Activated naive CD4-positive, alpha-beta T cell treated with anti-CD3 and anti-CD28 coated beads for 36 hours (primary cell): ENCODE results near the gene ARL10. TPM values are rescaled to one million over a fixed set of nuclear protein-coding genes. Genes with fewer than 3 reads are reported as not detected.

Experiments used
- CTCF ChIA-PET: fragments of 350-600 bp; sonication (Branson Sonifier 250); formaldehyde crosslinking; loops from one replicate; lab custom pipeline; 2021; ENCODE audit warnings: antibody characterized with exemption; lab: Charles Lee
- DNase-seq: peaks from one replicate; pipeline ENCODE4 v3.0.0-alpha.2; 2020
- H3K27ac Mint-ChIP-seq: one replicate; pipeline ENCODE4 v1.8.0; 2021; ENCODE audit warnings: mild to moderate bottlenecking, mixed read lengths
- H3K27me3 Mint-ChIP-seq: one replicate; pipeline ENCODE4 v1.8.0; 2021; ENCODE audit warnings: low read depth, mixed read lengths
- H3K36me3 Mint-ChIP-seq: one replicate; pipeline ENCODE4 v1.8.0; 2021; ENCODE audit warnings: low read depth, mixed read lengths
- H3K4me1 Mint-ChIP-seq: one replicate; pipeline ENCODE4 v1.8.0; 2021; ENCODE audit warnings: low read depth, mixed read lengths
- H3K4me3 Mint-ChIP-seq: one replicate; pipeline ENCODE4 v1.8.0; 2021; ENCODE audit warnings: mild to moderate bottlenecking, moderate library complexity, mixed read lengths
- H3K9me3 Mint-ChIP-seq: one replicate; pipeline ENCODE4 v1.8.0; 2021; ENCODE audit warnings: mixed read lengths
- intact Hi-C: fragments of 100-400 bp; cut with micrococcal nuclease; formaldehyde crosslinking; loops from one replicate; pipeline ENCODE4 v1.15.1; 2023
- total RNA-seq, 2 experiments: library from RNA; stranded (reverse); gene quantifications; one replicate each; pipeline ENCODE4 v1.2.3, GENCODE V29; 2021

The ARL10 gene
- total RNA-seq, 2 experiments from 2014 or later = 3.9 to 5.1 TPM

GRCh38 chr5:176410486-176411180 lies 45.3 kb downstream of the ARL10 start:
- peaks cover 35% of the 10 kb centered on the region for H3K4me1 Mint-ChIP-seq
- no peak overlapping the region for H3K4me3 Mint-ChIP-seq
- intact Hi-C loops = no loop called here
- peaks cover 9% of the 10 kb centered on the region for H3K36me3 Mint-ChIP-seq
- H3K27ac Mint-ChIP-seq = no peak overlapping the region
- H3K9me3 Mint-ChIP-seq = no peaks in the 10 kb centered on the region
- CTCF ChIA-PET = no interaction called here
- H3K27me3 Mint-ChIP-seq = no peaks in the 10 kb centered on the region
- DNase-seq = no peak

- Mint-ChIP-seq H3K9me3 (no peaks in the 10 kb centered on the region), H3K36me3 (peaks cover 3% of the 10 kb centered on the region), H3K27me3 (no peaks in the 10 kb centered on the region), H3K4me3 (no peak overlapping the region), H3K4me1 (peaks cover 43% of the 10 kb centered on the region), H3K27ac (no peak overlapping the region)
- DNase-seq = no peak
- intact Hi-C loops = no loop called here
- CTCF ChIA-PET = interaction anchor here (1.4 kb wide), 1 partner anchor 123 kb away, joined by 3 read pairs; no protein-coding TSS in a partner anchor
Observed at GRCh38 chr5:176412517-176413254, 47.4 kb downstream of the ARL10 start.

GRCh38 chr5:176413255-176413565 lies 47.9 kb downstream of the ARL10 start:
- Mint-ChIP-seq H3K27ac (no peak overlapping the region), H3K4me3 (no peak overlapping the region), H3K9me3 (no peaks in the 10 kb centered on the region), H3K4me1 (peaks cover 43% of the 10 kb centered on the region), H3K36me3 (no peaks in the 10 kb centered on the region), H3K27me3 (no peaks in the 10 kb centered on the region)
- DNase-seq = no peak
- intact Hi-C loops = no loop called here
- CTCF ChIA-PET = interaction anchor here (1.4 kb wide), 1 partner anchor 122 kb away, joined by 3 read pairs; no protein-coding TSS in a partner anchor

GRCh38 chr5:176413709-176414191 lies 48.5 kb downstream of the ARL10 start:
- intact Hi-C loops = loop anchor here (2.0 kb wide), 2 partner anchors 53 to 205 kb away; partner anchors contain the start of gene KIAA1191
- H3K9me3 Mint-ChIP-seq = no peaks in the 10 kb centered on the region
- H3K27ac Mint-ChIP-seq = no peak overlapping the region
- peaks cover 43% of the 10 kb centered on the region for H3K4me1 Mint-ChIP-seq
- CTCF ChIA-PET = interaction anchor here (1.4 kb wide), 1 partner anchor 122 kb away, joined by 3 read pairs; no protein-coding TSS in a partner anchor
- no peaks in the 10 kb centered on the region for H3K36me3 Mint-ChIP-seq
- DNase-seq = no peak
- H3K27me3 Mint-ChIP-seq = no peaks in the 10 kb centered on the region
- no peak overlapping the region for H3K4me3 Mint-ChIP-seq

- Mint-ChIP-seq H3K27me3 (no peaks in the 10 kb centered on the region), H3K27ac (no peak overlapping the region), H3K36me3 (no peaks in the 10 kb centered on the region), H3K4me3 (peak overlapping the region; percentile 60), H3K9me3 (no peaks in the 10 kb centered on the region), H3K4me1 (peaks cover 43% of the 10 kb centered on the region)
- CTCF ChIA-PET = no interaction called here
- intact Hi-C loops = loop anchor here (2.0 kb wide), 2 partner anchors 54 to 204 kb away; partner anchors contain the start of gene KIAA1191
- DNase-seq = no peak
Observed at GRCh38 chr5:176414704-176415103, 49.4 kb downstream of the ARL10 start.

GRCh38 chr5:176415240-176415951 lies 50.1 kb downstream of the ARL10 start:
- CTCF ChIA-PET = interaction anchor here (0.7 to 3.6 kb wide), 9 partner anchors 27 to 182 kb away, joined by 3 to 21 read pairs (median 3); partner anchors contain the start of gene FAF2
- Mint-ChIP-seq H3K4me1 (peaks cover 43% of the 10 kb centered on the region), H3K4me3 (peak overlapping the region; percentile 74), H3K9me3 (no peaks in the 10 kb centered on the region), H3K36me3 (no peaks in the 10 kb centered on the region), H3K27me3 (no peaks in the 10 kb centered on the region), H3K27ac (peak overlapping the region; percentile 74)
- intact Hi-C loops = loop anchor here (2.0 kb wide), 2 partner anchors 55 to 203 kb away; partner anchors contain the start of gene KIAA1191
- DNase-seq = no peak

- no peaks in the 10 kb centered on the region for H3K36me3 Mint-ChIP-seq
- peak within 1 kb of the TSS; percentile 74 for H3K27ac Mint-ChIP-seq
- peak within 1 kb of the TSS; percentile 74 for H3K4me3 Mint-ChIP-seq
- H3K27me3 Mint-ChIP-seq = no peaks in the 10 kb centered on the region
- DNase-seq = peak; percentile 90
- intact Hi-C loops = loop anchor here (1.0 to 2.0 kb wide), 9 partner anchors 27 to 231 kb away; partner anchors contain the start of genes FAF2, KIAA1191 and TSPAN17
- peaks cover 38% of the 10 kb centered on the region for H3K4me1 Mint-ChIP-seq
- peaks cover 2% of the 10 kb centered on the region for H3K9me3 Mint-ChIP-seq
- CTCF ChIA-PET = interaction anchor here (0.5 to 3.6 kb wide), 22 partner anchors 9 to 591 kb away, joined by 3 to 21 read pairs (median 3); partner anchors contain the start of gene FAF2
Observed at GRCh38 chr5:176415952-176416924, 51.0 kb downstream of the ARL10 start, which contains the start of gene CLTB. Gene CLTB (minus strand): TSS chr5:176416539. CDS start chr5:176416363, 176 bp downstream.

- Mint-ChIP-seq H3K27me3 (no peaks in the 10 kb centered on the region), H3K4me3 (peak overlapping the region; percentile 52), H3K36me3 (no peaks in the 10 kb centered on the region), H3K9me3 (peaks cover 3% of the 10 kb centered on the region), H3K4me1 (peaks cover 34% of the 10 kb centered on the region), H3K27ac (no peak overlapping the region)
- intact Hi-C loops = loop anchor here (1.0 to 2.0 kb wide), 7 partner anchors 28 to 230 kb away; partner anchors contain the start of genes FAF2 and TSPAN17
- CTCF ChIA-PET = interaction anchor here (0.5 to 3.6 kb wide), 15 partner anchors 10 to 592 kb away, joined by 3 to 21 read pairs (median 4); partner anchors contain the start of gene FAF2
- no peak for DNase-seq
Observed at GRCh38 chr5:176416965-176417364, 51.7 kb downstream of the ARL10 start.

GRCh38 chr5:176418251-176418650 lies 53.0 kb downstream of the ARL10 start:
- no peak overlapping the region for H3K4me3 Mint-ChIP-seq
- H3K27ac Mint-ChIP-seq = no peak overlapping the region
- H3K27me3 Mint-ChIP-seq = no peaks in the 10 kb centered on the region
- peaks cover 3% of the 10 kb centered on the region for H3K9me3 Mint-ChIP-seq
- intact Hi-C loops = loop anchor here (1.0 kb wide), 1 partner anchor 20 kb away; no protein-coding TSS in a partner anchor
- peaks cover 29% of the 10 kb centered on the region for H3K4me1 Mint-ChIP-seq
- CTCF ChIA-PET = interaction anchor here (1.0 to 3.6 kb wide), 4 partner anchors 30 to 178 kb away, joined by 3 to 21 read pairs (median 13); partner anchors contain the start of gene FAF2
- H3K36me3 Mint-ChIP-seq = no peaks in the 10 kb centered on the region
- DNase-seq = no peak

GRCh38 chr5:176420086-176420485 lies 54.8 kb downstream of the ARL10 start:
- intact Hi-C loops = no loop called here
- Mint-ChIP-seq H3K36me3 (no peaks in the 10 kb centered on the region), H3K27ac (no peak overlapping the region), H3K4me3 (no peak overlapping the region), H3K27me3 (no peaks in the 10 kb centered on the region), H3K9me3 (peaks cover 3% of the 10 kb centered on the region), H3K4me1 (peaks cover 13% of the 10 kb centered on the region)
- CTCF ChIA-PET = interaction anchor here (1.1 kb wide), 1 partner anchor 28 kb away, joined by 3 read pairs; the partner anchor contains the start of gene FAF2
- no peak for DNase-seq
